T-cell (primary cell): ENCODE data around the gene DPP10. TPM values are rescaled to one million over a fixed set of nuclear protein-coding genes. Genes with fewer than 3 reads are reported as not detected.

Experiments used
- ATAC-seq, 4 experiments: fragments of 200-7000 bp in 3 of 4; fragments of 150-1000 bp in 1 of 4; cut with Tn5 transposase; replicated peaks in 1 of 4; 1 replicate in 3 of 4; 2 replicates in 1 of 4; pipeline ENCODE4 v1.10.0; 2021; ENCODE audit warnings: moderate library complexity in 3 of 4, mild to moderate bottlenecking in 2 of 4, moderate number of reproducible peaks in 1 of 4
- CTCF ChIA-PET, 2 donors: fragments of 300-600 bp; sonication (Branson Sonifier 250); formaldehyde crosslinking; loops; one replicate each; lab custom pipeline; 2022; ENCODE audit warnings: antibody characterized with exemption in 2 of 2; lab: Charles Lee
- POLR2A ChIA-PET, 2 donors: fragments of 300-600 bp; sonication (Branson Sonifier 250); formaldehyde crosslinking; loops; one replicate each; lab custom pipeline; 2022; ENCODE audit warnings: antibody characterized with exemption in 2 of 2; lab: Charles Lee
- DNase-seq, 35 experiments: peaks; one replicate each; pipeline versions ENCODE4 v3.0.0 to v3.0.0-alpha.2; 2013 to 2023
- H3K27ac ChIP-seq: one replicate; pipeline ENCODE4 v1.5.1; 2013; ENCODE audit warnings: low read length
- H3K27me3 ChIP-seq, 2 experiments: replicated peaks in 1 of 2; 1 replicate in 1 of 2; 2 replicates in 1 of 2; pipeline versions ENCODE4 v1.6.1 to v1.7.0; 2013; ENCODE audit warnings: low read length in 1 of 2, mixed read lengths in 1 of 2; ENCODE audit not compliant: control insufficient read depth in 2 of 2, insufficient read depth in 2 of 2; ENCODE audit errors: extremely low read depth in 1 of 2
- H3K36me3 ChIP-seq, 2 donors: 1 replicate in 1 of 2; 2 replicates in 1 of 2; pipeline versions ENCODE4 v1.6.1 to v1.7.0; 2013; ENCODE audit warnings: low read length in 1 of 2; ENCODE audit not compliant: control insufficient read depth in 2 of 2, insufficient read depth in 1 of 2; ENCODE audit errors: extremely low read depth in 1 of 2
- H3K4me1 ChIP-seq, 2 experiments: 1 replicate in 1 of 2; 2 replicates in 1 of 2; pipeline versions ENCODE4 v1.6.1 to v1.7.0; 2013; ENCODE audit warnings: low read length in 2 of 2, mixed read lengths in 1 of 2; ENCODE audit not compliant: insufficient read depth in 2 of 2, control insufficient read depth in 1 of 2; ENCODE audit errors: extremely low read depth in 1 of 2
- H3K4me3 ChIP-seq, 2 donors: 1 replicate in 1 of 2; 2 replicates in 1 of 2; pipeline versions ENCODE4 v1.5.1 to v1.7.0; 2013; ENCODE audit warnings: mild to moderate bottlenecking in 2 of 2, low read length in 1 of 2, moderate library complexity in 1 of 2; ENCODE audit not compliant: control insufficient read depth in 1 of 2; ENCODE audit errors: extremely low read depth in 1 of 2
- H3K9me3 ChIP-seq: 2 replicates; pipeline ENCODE4 v1.7.0; 2013
- H3K27ac Mint-ChIP-seq, 2 donors: one replicate each; pipeline ENCODE4 v1.8.0; 2020 to 2021; ENCODE audit warnings: mild to moderate bottlenecking in 2 of 2, mixed read lengths in 2 of 2
- H3K27me3 Mint-ChIP-seq, 2 donors: one replicate each; pipeline ENCODE4 v1.8.0; 2021 to 2022; ENCODE audit warnings: mixed read lengths in 2 of 2
- H3K36me3 Mint-ChIP-seq: one replicate; pipeline ENCODE4 v1.8.0; 2021; ENCODE audit warnings: mixed read lengths
- H3K4me1 Mint-ChIP-seq, 3 donors: one replicate each; pipeline ENCODE4 v1.8.0; 2020 to 2022; ENCODE audit warnings: mixed read lengths in 3 of 3, mild to moderate bottlenecking in 1 of 3
- H3K4me3 Mint-ChIP-seq, 3 donors: one replicate each; pipeline ENCODE4 v1.8.0; 2020 to 2022; ENCODE audit warnings: mild to moderate bottlenecking in 3 of 3, mixed read lengths in 3 of 3, moderate library complexity in 3 of 3
- H3K9me3 Mint-ChIP-seq, 3 donors: one replicate each; pipeline ENCODE4 v1.8.0; 2020 to 2022; ENCODE audit warnings: mixed read lengths in 3 of 3
- WGBS: methylation state at CpG from one replicate; pipeline ENCODE4 v1.1.5; 2013; ENCODE audit warnings: missing lambda C conversion rate; ENCODE audit not compliant: insufficient coverage; 5-methylcytosine and 5-hydroxymethylcytosine counted together
- total RNA-seq, 35 experiments: library from RNA in 6 of 35; stranded (reverse) in 6 of 35; fragments of 120-200 nt in 1 of 35; gene quantifications; one replicate each; pipeline versions ENCODE4 v1.2.1 to v1.2.4 and lab custom pipeline; 2013 to 2026

DPP10 gene
- total RNA-seq, 5 donors from 2014 or later (not counting 1 experiment from before 2014, with no cell fraction given) = not detected

DNA sequence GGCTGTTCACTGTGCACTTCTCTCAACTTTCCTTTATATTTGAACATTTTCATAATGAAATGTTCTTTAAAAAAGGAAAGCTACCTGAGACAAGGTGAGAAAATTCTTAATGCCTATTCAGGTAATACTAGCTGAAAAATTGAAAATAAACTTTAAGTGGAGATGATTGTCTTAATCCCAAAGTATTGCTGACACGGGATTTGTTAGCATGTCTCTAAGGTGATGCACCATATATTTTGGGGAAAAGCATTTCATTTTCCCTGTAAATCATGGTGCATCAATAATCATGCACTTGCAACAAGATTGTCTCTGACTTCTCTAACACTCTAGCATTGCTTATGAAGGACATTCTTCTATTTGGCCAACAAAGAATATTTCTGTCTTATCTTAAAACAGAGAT is 848.0 kb downstream of the DPP10 start:
- no peaks in the 10 kb centered on the region for H3K36me3 Mint-ChIP-seq
- Histone ChIP-seq H3K27ac (no peak overlapping the region), H3K36me3 (no peaks in the 10 kb centered on the region), H3K9me3 (no peaks in the 10 kb centered on the region), H3K27me3 (no peaks in the 10 kb centered on the region), H3K4me3 (no peak overlapping the region), H3K4me1 (no peaks in the 10 kb centered on the region)
- no peaks in the 10 kb centered on the region for H3K27me3 Mint-ChIP-seq
- no CpG with 5 or more reads among the region's 1 CpG for WGBS
- H3K4me3 Mint-ChIP-seq = no peak overlapping the region
- H3K27ac Mint-ChIP-seq = no peak overlapping the region
- ChIA-PET POLR2A (no interaction called here), CTCF (no interaction called here)
- no peak for ATAC-seq
- H3K4me1 Mint-ChIP-seq = no peaks in the 10 kb centered on the region
- peaks cover 6 to 16% (median 9%) of the 10 kb centered on the region in 3 donors for H3K9me3 Mint-ChIP-seq
- no peak for DNase-seq

GRCh38 chr2:115292742-115293141 is 850.3 kb downstream of the DPP10 start:
- no peaks in the 10 kb centered on the region for H3K36me3 ChIP-seq
- Mint-ChIP-seq H3K36me3 (no peaks in the 10 kb centered on the region), H3K4me1 (no peaks in the 10 kb centered on the region), H3K27ac (no peak overlapping the region), H3K9me3 (peaks cover 6 to 16% (median 9%) of the 10 kb centered on the region in 3 donors), H3K4me3 (no peak overlapping the region), H3K27me3 (no peaks in the 10 kb centered on the region)
- ChIA-PET POLR2A (no interaction called here), CTCF (no interaction called here)
- no peak for ATAC-seq
- H3K4me1 ChIP-seq = no peaks in the 10 kb centered on the region
- no peaks in the 10 kb centered on the region for H3K9me3 ChIP-seq
- WGBS = 80% methylated on average over 3 of the region's 3 CpGs
- no peaks in the 10 kb centered on the region for H3K27me3 ChIP-seq
- DNase-seq = no peak
- no peak overlapping the region for H3K4me3 ChIP-seq
- H3K27ac ChIP-seq = no peak overlapping the region

DNA sequence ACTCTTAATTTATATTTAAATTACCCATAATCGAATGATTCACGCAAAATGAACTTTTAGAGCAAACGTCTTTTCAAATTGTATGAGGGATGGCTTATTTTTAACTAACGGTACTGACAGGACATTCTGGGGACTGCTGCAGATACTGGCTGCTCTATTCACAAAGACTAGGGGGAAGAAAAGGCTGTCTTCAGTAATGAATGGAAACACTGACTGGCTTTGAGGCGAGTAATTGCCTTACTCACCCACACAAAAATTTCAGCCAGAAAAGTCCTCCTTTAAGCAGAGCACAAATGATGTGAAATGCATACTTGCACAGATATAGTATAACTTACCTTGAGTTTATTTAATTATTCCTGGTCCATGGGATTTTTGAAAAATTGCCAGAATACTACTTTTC is 852.6 kb downstream of the DPP10 start:
- no peaks in the 10 kb centered on the region for H3K4me1 Mint-ChIP-seq
- peaks cover 0 to 11% (median 3%) of the 10 kb centered on the region in 3 donors for H3K9me3 Mint-ChIP-seq
- H3K4me3 Mint-ChIP-seq = no peak overlapping the region
- H3K27me3 ChIP-seq = no peaks in the 10 kb centered on the region
- no peak overlapping the region for H3K27ac ChIP-seq
- no CpG with 5 or more reads among the region's 5 CpGs for WGBS
- H3K36me3 Mint-ChIP-seq = no peaks in the 10 kb centered on the region
- ChIA-PET CTCF (no interaction called here), POLR2A (no interaction called here)
- no peak overlapping the region for H3K27ac Mint-ChIP-seq
- no peak for ATAC-seq
- H3K4me1 ChIP-seq = no peaks in the 10 kb centered on the region
- no peak for DNase-seq
- H3K36me3 ChIP-seq = no peaks in the 10 kb centered on the region
- H3K27me3 Mint-ChIP-seq = no peaks in the 10 kb centered on the region
- H3K9me3 ChIP-seq = no peaks in the 10 kb centered on the region
- no peak overlapping the region for H3K4me3 ChIP-seq

- Mint-ChIP-seq H3K4me3 (no peak overlapping the region), H3K27me3 (no peaks in the 10 kb centered on the region), H3K4me1 (no peaks in the 10 kb centered on the region), H3K27ac (no peak overlapping the region), H3K9me3 (peaks cover 5 to 16% (median 8%) of the 10 kb centered on the region in 3 donors), H3K36me3 (no peaks in the 10 kb centered on the region)
- Histone ChIP-seq H3K4me1 (no peaks in the 10 kb centered on the region), H3K4me3 (no peak overlapping the region), H3K27me3 (no peaks in the 10 kb centered on the region), H3K9me3 (no peaks in the 10 kb centered on the region), H3K27ac (no peak overlapping the region), H3K36me3 (no peaks in the 10 kb centered on the region)
- no CpG with 5 or more reads among the region's 3 CpGs for WGBS
- ATAC-seq = no peak
- DNase-seq = no peak
- POLR2A ChIA-PET = no interaction called here
- CTCF ChIA-PET = no interaction called here
Observed at GRCh38 chr2:115297056-115297455, 854.6 kb downstream of the DPP10 start.

- POLR2A ChIA-PET = no interaction called here
- no peaks in the 10 kb centered on the region for H3K4me1 Mint-ChIP-seq
- H3K27ac Mint-ChIP-seq = no peak overlapping the region
- Histone ChIP-seq H3K27me3 (no peaks in the 10 kb centered on the region), H3K36me3 (no peaks in the 10 kb centered on the region), H3K4me1 (no peaks in the 10 kb centered on the region), H3K27ac (no peak overlapping the region), H3K9me3 (no peaks in the 10 kb centered on the region), H3K4me3 (no peak overlapping the region)
- DNase-seq = no peak
- 86% methylated on average over 1 of the region's 2 CpGs for WGBS
- H3K36me3 Mint-ChIP-seq = no peaks in the 10 kb centered on the region
- CTCF ChIA-PET = no interaction called here
- ATAC-seq = no peak
- peaks cover 5 to 16% (median 8%) of the 10 kb centered on the region in 3 donors for H3K9me3 Mint-ChIP-seq
- H3K4me3 Mint-ChIP-seq = no peak overlapping the region
- H3K27me3 Mint-ChIP-seq = no peaks in the 10 kb centered on the region
Observed at GRCh38 chr2:115299199-115299598, 856.8 kb downstream of the DPP10 start.

DNA sequence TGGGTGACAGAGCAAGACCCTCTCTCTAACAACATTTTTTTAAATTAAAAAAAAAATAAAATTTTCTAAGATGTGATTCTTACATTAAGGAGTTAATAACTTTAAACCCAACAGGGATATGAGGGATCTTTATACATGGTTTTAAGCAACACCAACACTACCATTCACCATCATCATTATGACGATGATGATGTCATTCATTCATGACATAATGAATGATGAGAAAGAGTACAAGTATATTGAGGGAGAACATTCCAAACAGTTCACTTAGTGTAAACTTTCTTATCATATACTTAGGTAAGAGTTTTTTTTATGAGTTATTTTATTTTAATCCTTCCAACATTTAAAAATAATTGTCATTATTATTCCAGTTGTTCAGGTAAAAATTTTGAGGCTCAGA is 863.3 kb downstream of the DPP10 start:
- H3K4me3 Mint-ChIP-seq = no peak overlapping the region

DNA sequence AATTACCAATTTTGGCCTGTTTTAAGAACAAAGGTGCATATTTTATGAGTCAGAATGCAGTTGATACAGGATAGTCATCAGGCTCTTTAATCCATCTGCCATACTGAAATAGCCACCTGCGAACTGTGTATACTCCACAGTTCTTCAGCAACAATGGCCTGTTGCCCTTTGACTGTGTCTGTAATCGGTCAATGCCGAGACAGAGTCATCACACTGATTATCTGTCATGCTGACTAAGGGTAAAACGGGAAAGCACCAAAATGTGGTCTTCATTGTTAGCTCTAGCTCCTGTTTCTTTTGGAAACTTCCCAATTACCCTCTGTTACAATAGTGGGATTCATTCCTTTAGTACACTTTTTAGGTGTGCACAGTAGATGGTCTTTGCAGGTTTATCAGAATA is 871.7 kb downstream of the DPP10 start:
- H3K4me1 ChIP-seq = no peaks in the 10 kb centered on the region
- ATAC-seq = no peak
- ChIA-PET CTCF (no interaction called here), POLR2A (no interaction called here)
- Mint-ChIP-seq H3K27me3 (no peaks in the 10 kb centered on the region), H3K4me1 (no peaks in the 10 kb centered on the region), H3K4me3 (no peak overlapping the region), H3K27ac (no peak overlapping the region), H3K36me3 (no peaks in the 10 kb centered on the region), H3K9me3 (peaks cover 5 to 24% (median 11%) of the 10 kb centered on the region in 3 donors)
- WGBS = 65% methylated on average over 3 of the region's 4 CpGs
- no peak overlapping the region for H3K4me3 ChIP-seq
- H3K9me3 ChIP-seq = no peaks in the 10 kb centered on the region
- DNase-seq = no peak
- H3K27ac ChIP-seq = no peak overlapping the region
- H3K36me3 ChIP-seq = no peaks in the 10 kb centered on the region
- no peaks in the 10 kb centered on the region for H3K27me3 ChIP-seq

More for the DNA sequence above, 863.3 kb downstream of the DPP10 start:
- DNase-seq (no peak), ATAC-seq (no peak)
- H3K27me3 Mint-ChIP-seq = no peaks in the 10 kb centered on the region
- H3K27ac ChIP-seq = no peak overlapping the region
- H3K9me3 ChIP-seq = no peaks in the 10 kb centered on the region
- CTCF ChIA-PET = no interaction called here
- peaks cover 11 to 17% (median 15%) of the 10 kb centered on the region in 3 donors for H3K9me3 Mint-ChIP-seq
- H3K27ac Mint-ChIP-seq = no peak overlapping the region
- no CpG with 5 or more reads among the region's 1 CpG for WGBS
- no peak overlapping the region for H3K4me3 ChIP-seq
- no peaks in the 10 kb centered on the region for H3K36me3 ChIP-seq
- H3K27me3 ChIP-seq = no peaks in the 10 kb centered on the region
- H3K4me1 ChIP-seq = no peaks in the 10 kb centered on the region
- POLR2A ChIA-PET = no interaction called here
- H3K4me1 Mint-ChIP-seq = no peaks in the 10 kb centered on the region
- H3K36me3 Mint-ChIP-seq = no peaks in the 10 kb centered on the region
